ENCODE measurements around the gene ARHGEF39. TPM values are rescaled to one million over a fixed set of nuclear protein-coding genes. Genes with fewer than 3 reads are reported as not detected.
A peak's percentile ranks its signal among the peaks of the same experiment; 100 is the strongest.

Gene ARHGEF39
- total and polyA plus RNA-seq, 10 of the 15 experiments (the other 5 are each of a cell fraction or from before 2014, with no cell fraction given) = 2.0 to 28.9 (median 13.2) TPM

DNA sequence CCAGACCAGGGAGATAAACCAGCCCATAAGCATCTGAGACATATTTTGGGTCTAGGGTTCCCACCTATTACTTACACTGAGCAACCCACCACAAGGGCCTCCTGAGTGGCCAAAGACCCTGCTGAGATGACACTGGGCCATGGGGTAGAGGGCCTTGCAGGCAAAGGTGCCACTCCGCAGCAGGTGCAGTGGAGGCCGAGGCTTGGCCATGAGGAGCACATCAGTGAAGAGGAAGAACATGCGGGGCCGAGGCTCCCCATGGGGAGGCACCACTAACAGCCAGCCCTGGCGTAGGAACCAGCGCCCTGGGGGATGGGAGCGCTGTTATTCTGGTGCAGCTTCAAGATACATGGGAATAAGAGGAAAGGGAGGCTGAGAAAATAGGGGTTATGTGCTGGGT is 2.6 kb downstream of the ARHGEF39 start:
- in situ Hi-C loops (cut with MboI) = no loop called here
- POLR2A ChIA-PET = interaction anchor here (0.7 to 10.9 kb wide), 5 partner anchors 14 to 67 kb away, joined by 3 to 163 read pairs (median 9); partner anchors contain the start of genes CREB3, SIT1, TESK1 and TLN1
- H3K4me1 ChIP-seq (ENCODE audit: control insufficient read depth, insufficient read depth, low read length) = peaks cover 40% of the 10 kb centered on the region

DNA sequence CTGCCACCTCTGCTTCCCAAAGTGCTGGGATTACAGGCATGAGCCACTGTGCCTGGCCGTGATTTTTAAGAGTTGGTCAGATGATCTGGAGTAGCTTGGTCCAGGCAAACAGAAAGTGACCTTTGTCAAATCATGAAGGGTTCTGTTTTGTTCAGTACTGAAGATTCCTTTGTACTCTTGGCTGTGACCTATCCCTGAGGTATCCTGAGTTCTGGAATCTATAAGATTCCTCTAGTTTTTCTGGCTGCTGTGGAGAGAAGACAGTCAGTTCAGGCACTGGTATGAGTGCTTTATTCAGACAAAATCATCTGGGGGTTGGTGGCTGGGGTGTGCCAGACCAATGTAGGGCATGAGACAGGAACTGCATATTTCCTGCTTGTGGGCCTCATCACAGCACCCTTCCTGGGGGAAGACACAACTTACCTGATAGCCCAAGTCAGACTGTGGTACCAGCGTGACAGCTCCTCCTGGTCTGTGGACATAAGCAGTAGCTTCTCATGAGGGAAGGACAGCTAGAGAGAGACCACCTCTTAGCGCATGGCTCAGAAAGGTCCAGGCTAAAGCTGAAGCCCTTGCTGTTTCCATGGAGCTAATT is 3.1 kb downstream of the ARHGEF39 start:
- DNase-seq (ENCODE audit: low read depth, low spot score) = no peak
- WGBS (ENCODE audit: insufficient coverage, insufficient replicate concordance, low lambda C conversion rate, missing lambda C conversion rate) = 53% methylated on average over 3 of the region's 3 CpGs
- peak overlapping the region; percentile 55 for H3K4me2 ChIP-seq (ENCODE audit: control insufficient read depth, insufficient read depth)
- H3K4me3 ChIP-seq = 0 out of 2 replicates have a peak overlapping the region, but pooled peaks have one; percentile 18
- ChIA-PET SMC1A (ENCODE audit: uncharacterized antibody, unreplicated experiment) (interaction anchor here (0.6 to 12.5 kb wide), 15 partner anchors 8 to 220 kb away, joined by 3 to 145 read pairs (median 3); partner anchors contain the start of genes CREB3, SIT1 and TLN1), RAD21 (ENCODE audit: unreplicated experiment) (interaction anchor here (0.5 to 9.7 kb wide), 10 partner anchors 14 to 165 kb away, joined by 3 to 95 read pairs (median 7); partner anchors contain the start of genes CREB3, GBA2, RGP1 and SIT1), POLR2A (interaction anchor here (0.7 to 10.9 kb wide), 12 partner anchors 11 to 150 kb away, joined by 3 to 163 read pairs (median 4); partner anchors contain the start of genes CA9, CREB3, SIT1 and SPAG8), CTCF (interaction anchor here (0.6 to 13.5 kb wide), 23 partner anchors 9 to 164 kb away, joined by 3 to 227 read pairs (median 7); partner anchors contain the start of genes CA9, CREB3, HINT2 and SIT1)
- H2AFZ ChIP-seq (ENCODE audit: control insufficient read depth, low read depth, low read length) = no peak overlapping the region
- no peak for ATAC-seq
- H4K20me1 ChIP-seq (ENCODE audit: control insufficient read depth, insufficient read depth) = no peaks in the 10 kb centered on the region
- H3K27me3 ChIP-seq (replicated peaks in 1 of 2; ENCODE audit: control insufficient read depth in 2 of 2, insufficient read depth in 2 of 2, low read length in 1 of 2) = no peaks in the 10 kb centered on the region
- no peaks in the 10 kb centered on the region for H3K9me3 ChIP-seq (replicated peaks; ENCODE audit: control insufficient read depth, insufficient read depth, low read length)
- intact Hi-C loops (cut with micrococcal nuclease; ENCODE audit: unreplicated experiment) = no loop called here
- FAIRE-seq = no peak
- H3K36me3 ChIP-seq (ENCODE audit: control insufficient read depth in 2 of 2, insufficient read depth in 2 of 2, low read length in 1 of 2) = peaks cover 6 to 9% of the 10 kb centered on the region in 2 experiments; a peak in 3 of 4 replicates
- in situ Hi-C loops (cut with MboI) = no loop called here
- H3K4me1 ChIP-seq (ENCODE audit: control insufficient read depth, insufficient read depth, low read length) = peaks cover 43% of the 10 kb centered on the region
- no TSS peak for BruUV-seq (replicated peaks)
- TF ChIP-seq POLR2A (IDR thresholded peaks at IDR 0.05; ENCODE audit: low read depth, low read length) = peak; percentile 1; the same call in 1 of the 2 replicates
- TF ChIP-seq, protein P1, sequence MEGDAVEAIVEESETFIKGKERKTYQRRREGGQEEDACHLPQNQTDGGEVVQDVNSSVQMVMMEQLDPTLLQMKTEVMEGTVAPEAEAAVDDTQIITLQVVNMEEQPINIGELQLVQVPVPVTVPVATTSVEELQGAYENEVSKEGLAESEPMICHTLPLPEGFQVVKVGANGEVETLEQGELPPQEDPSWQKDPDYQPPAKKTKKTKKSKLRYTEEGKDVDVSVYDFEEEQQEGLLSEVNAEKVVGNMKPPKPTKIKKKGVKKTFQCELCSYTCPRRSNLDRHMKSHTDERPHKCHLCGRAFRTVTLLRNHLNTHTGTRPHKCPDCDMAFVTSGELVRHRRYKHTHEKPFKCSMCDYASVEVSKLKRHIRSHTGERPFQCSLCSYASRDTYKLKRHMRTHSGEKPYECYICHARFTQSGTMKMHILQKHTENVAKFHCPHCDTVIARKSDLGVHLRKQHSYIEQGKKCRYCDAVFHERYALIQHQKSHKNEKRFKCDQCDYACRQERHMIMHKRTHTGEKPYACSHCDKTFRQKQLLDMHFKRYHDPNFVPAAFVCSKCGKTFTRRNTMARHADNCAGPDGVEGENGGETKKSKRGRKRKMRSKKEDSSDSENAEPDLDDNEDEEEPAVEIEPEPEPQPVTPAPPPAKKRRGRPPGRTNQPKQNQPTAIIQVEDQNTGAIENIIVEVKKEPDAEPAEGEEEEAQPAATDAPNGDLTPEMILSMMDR (IDR thresholded peaks at IDR 0.05 in 2 of 3, conservative IDR thresholded peaks at IDR 0.05 in 1 of 3; ENCODE audit: control insufficient read depth in 2 of 3, extremely low read depth in 1 of 3, insufficient read depth in 1 of 3, low read depth in 3 of 3, low read length in 3 of 3) = no peak
- peak overlapping the region; percentile 9; the same call in 1 of the 2 replicates for H3K9ac ChIP-seq (ENCODE audit: control insufficient read depth, insufficient read depth, low read length)
- H3K27ac ChIP-seq (ENCODE audit: control insufficient read depth, insufficient read depth) = peak overlapping the region; percentile 45
- H3K79me2 ChIP-seq (ENCODE audit: control insufficient read depth, insufficient read depth, low read length) = peaks cover 43% of the 10 kb centered on the region

More for the DNA sequence above, 2.6 kb downstream of the ARHGEF39 start:
- no peak for TF ChIP-seq CEBPB (IDR thresholded peaks at IDR 0.05; ENCODE audit: borderline replicate concordance in 1 of 2, low read depth in 2 of 2, low read length in 2 of 2)
- TF ChIP-seq CREM (IDR thresholded peaks at IDR 0.05; ENCODE audit: low read depth) = no peak
- no peak for TF ChIP-seq SP1 (IDR thresholded peaks at IDR 0.05; ENCODE audit: low read depth, low read length)
- TF ChIP-seq ZZZ3 (IDR thresholded peaks at IDR 0.05; ENCODE audit: control insufficient read depth, insufficient read length, low read depth) = no peak
- TF ChIP-seq POLR2A (IDR thresholded peaks at IDR 0.05; ENCODE audit: low read depth, low read length) = 0 out of 2 replicates have a peak, but pooled peaks have one; percentile 8
- H2AFZ ChIP-seq (ENCODE audit: control insufficient read depth, low read depth, low read length) = no peak overlapping the region
- FAIRE-seq = no peak
- ChIA-PET SMC1A (ENCODE audit: uncharacterized antibody, unreplicated experiment) (interaction anchor here (0.6 to 12.5 kb wide), 5 partner anchors 9 to 67 kb away, joined by 4 to 145 read pairs (median 65); partner anchors contain the start of genes CREB3, SIT1 and TLN1), CTCF (interaction anchor here (0.6 to 13.5 kb wide), 13 partner anchors 9 to 163 kb away, joined by 3 to 227 read pairs (median 14); partner anchors contain the start of genes CA9, CREB3, SIT1 and TLN1), RAD21 (ENCODE audit: unreplicated experiment) (interaction anchor here (0.6 to 9.7 kb wide), 8 partner anchors 15 to 164 kb away, joined by 3 to 95 read pairs (median 10); partner anchors contain the start of genes CREB3, SIT1 and TLN1)
- H3K27ac ChIP-seq (ENCODE audit: control insufficient read depth, insufficient read depth) = peak overlapping the region; percentile 45; the same call in 1 of the 2 replicates
- H3K79me2 ChIP-seq (ENCODE audit: control insufficient read depth, insufficient read depth, low read length) = peaks cover 43% of the 10 kb centered on the region
- no peak for ATAC-seq
- 90% methylated on average over 7 of the region's 7 CpGs for WGBS (ENCODE audit: insufficient coverage, insufficient replicate concordance, low lambda C conversion rate, missing lambda C conversion rate)
- no peak for DNase-seq (ENCODE audit: low read depth, low spot score)
- H3K4me2 ChIP-seq (ENCODE audit: control insufficient read depth, insufficient read depth) = peak overlapping the region; percentile 82
- H3K9ac ChIP-seq (ENCODE audit: control insufficient read depth, insufficient read depth, low read length) = peak overlapping the region; percentile 9; the same call in 1 of the 2 replicates
- intact Hi-C loops (cut with micrococcal nuclease; ENCODE audit: unreplicated experiment) = no loop called here
- H3K27me3 ChIP-seq (replicated peaks in 1 of 2; ENCODE audit: control insufficient read depth in 2 of 2, insufficient read depth in 2 of 2, low read length in 1 of 2) = no peaks in the 10 kb centered on the region
- H4K20me1 ChIP-seq (ENCODE audit: control insufficient read depth, insufficient read depth) = no peaks in the 10 kb centered on the region
- H3K9me3 ChIP-seq (replicated peaks; ENCODE audit: control insufficient read depth, insufficient read depth, low read length) = no peaks in the 10 kb centered on the region
- no peak overlapping the region for H3K4me3 ChIP-seq
- peaks cover 6 to 9% of the 10 kb centered on the region in 2 experiments; a peak in 3 of 4 replicates for H3K36me3 ChIP-seq (ENCODE audit: control insufficient read depth in 2 of 2, insufficient read depth in 2 of 2, low read length in 1 of 2)
- no TSS peak for BruUV-seq (replicated peaks)
